IMR-90 (cell line): ENCODE results near the gene FABP7.

Source experiments
- CEBPB ChIP-seq: IDR thresholded peaks from 2 replicates; pipeline ENCODE4 v1.6.1; 2012; ENCODE audit warnings: low read depth, low read length, improper control_type of control experiment
- CTCF ChIP-seq: conservative IDR thresholded peaks from 2 replicates; pipeline ENCODE4 v1.5.1; 2012; ENCODE audit warnings: mild to moderate bottlenecking, low read depth, low read length, improper control_type of control experiment
- MAZ ChIP-seq: IDR thresholded peaks from 2 replicates; pipeline ENCODE4 v1.6.1; 2012; ENCODE audit warnings: low read depth, mild to moderate bottlenecking, low read length, improper control_type of control experiment, moderate library complexity, borderline replicate concordance
- USF2 ChIP-seq: fragments of 150-350 bp; IDR thresholded peaks from 2 replicates; pipeline ENCODE4 v1.6.1; 2017; ENCODE audit warnings: mild to moderate bottlenecking, antibody characterized with exemption, low read length, low read depth

GRCh38 chr6:122809691-122810090 is 30.2 kb downstream of the FABP7 start:
- no peak for TF ChIP-seq CTCF
- no peak for TF ChIP-seq USF2
- no peak for TF ChIP-seq CEBPB
- no peak for TF ChIP-seq MAZ
